Tibial nerve (tissue), 4 donors: Measurements from ENCODE around the gene FARSB.

Source experiments
- EP300 ChIP-seq, 2 donors: sonication (generic); formaldehyde crosslinking; IDR thresholded peaks; one replicate each; pipeline ENCODE4 v1.6.1; 2017; ENCODE audit warnings: antibody characterized with exemption in 2 of 2, mild to moderate bottlenecking in 1 of 2
- POLR2A ChIP-seq, 2 donors: fragments of 450-650 bp; IDR thresholded peaks; one replicate each; pipeline ENCODE4 v1.6.1; 2017; ENCODE audit warnings: antibody characterized with exemption in 2 of 2, mild to moderate bottlenecking in 2 of 2, moderate library complexity in 2 of 2
- TF ChIP-seq, protein P1 (sequence below), 5 experiments: fragments of 200-600 bp in 3 of 5; fragments of 450-650 bp in 2 of 5; sonication (generic) in 3 of 5; IDR thresholded peaks; one replicate each; pipeline ENCODE4 v1.5.1; 2016 to 2019; ENCODE audit warnings: antibody characterized with exemption in 5 of 5, mild to moderate bottlenecking in 3 of 5, moderate library complexity in 2 of 5

DNA sequence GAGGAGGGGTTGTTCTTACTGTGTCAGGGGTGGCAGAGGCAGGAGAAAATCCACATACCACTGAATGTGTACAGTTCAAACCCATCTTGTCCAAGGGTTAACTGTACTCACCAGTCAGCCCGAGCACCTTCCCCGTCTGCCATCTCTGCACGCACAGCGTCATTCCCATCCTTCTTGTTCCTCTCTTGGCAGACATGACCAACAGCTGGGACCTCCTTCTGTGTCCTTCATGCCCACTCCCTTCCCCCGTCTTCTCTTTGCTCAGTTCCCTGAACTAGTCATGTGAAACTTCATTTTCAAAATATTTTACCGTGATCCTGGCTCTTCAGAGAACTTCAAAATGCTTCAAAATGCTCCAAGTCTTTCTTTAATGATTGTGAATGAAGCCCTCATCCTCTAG lies 92.0 kb downstream of the FARSB start:
- TF ChIP-seq EP300 (IDR thresholded peaks at IDR 0.05), result no peak
- TF ChIP-seq, protein P1, sequence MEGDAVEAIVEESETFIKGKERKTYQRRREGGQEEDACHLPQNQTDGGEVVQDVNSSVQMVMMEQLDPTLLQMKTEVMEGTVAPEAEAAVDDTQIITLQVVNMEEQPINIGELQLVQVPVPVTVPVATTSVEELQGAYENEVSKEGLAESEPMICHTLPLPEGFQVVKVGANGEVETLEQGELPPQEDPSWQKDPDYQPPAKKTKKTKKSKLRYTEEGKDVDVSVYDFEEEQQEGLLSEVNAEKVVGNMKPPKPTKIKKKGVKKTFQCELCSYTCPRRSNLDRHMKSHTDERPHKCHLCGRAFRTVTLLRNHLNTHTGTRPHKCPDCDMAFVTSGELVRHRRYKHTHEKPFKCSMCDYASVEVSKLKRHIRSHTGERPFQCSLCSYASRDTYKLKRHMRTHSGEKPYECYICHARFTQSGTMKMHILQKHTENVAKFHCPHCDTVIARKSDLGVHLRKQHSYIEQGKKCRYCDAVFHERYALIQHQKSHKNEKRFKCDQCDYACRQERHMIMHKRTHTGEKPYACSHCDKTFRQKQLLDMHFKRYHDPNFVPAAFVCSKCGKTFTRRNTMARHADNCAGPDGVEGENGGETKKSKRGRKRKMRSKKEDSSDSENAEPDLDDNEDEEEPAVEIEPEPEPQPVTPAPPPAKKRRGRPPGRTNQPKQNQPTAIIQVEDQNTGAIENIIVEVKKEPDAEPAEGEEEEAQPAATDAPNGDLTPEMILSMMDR (IDR thresholded peaks at IDR 0.05), result no peak
- TF ChIP-seq POLR2A (IDR thresholded peaks at IDR 0.05), result no peak
